ENCODE measurements around the gene MOSMO. TPM values are rescaled to one million over a fixed set of nuclear protein-coding genes. Genes with fewer than 3 reads are reported as not detected.
"Not testable (repeated sequence)": the region's sequence is repeated elsewhere in the genome, so short reads cannot be mapped to it uniquely, and the experiment has no call there.

The MOSMO gene
- total RNA-seq, 1 donor = 3.8 TPM

GRCh38 chr16:22014271-22014873 is 6.5 kb downstream of the MOSMO start:
- Histone ChIP-seq H3K9me3 (ENCODE audit: low read depth, low read length) (no peaks in the 10 kb centered on the region), H3K4me3 (ENCODE audit: low read length) (no peak overlapping the region), H3K27me3 (ENCODE audit: insufficient read depth, low read length) (no peaks in the 10 kb centered on the region), H3K4me1 (ENCODE audit: insufficient read depth, low read length) (peaks cover 3% of the 10 kb centered on the region)

- Histone ChIP-seq H3K4me1 (ENCODE audit: insufficient read depth, low read length) (no peaks in the 10 kb centered on the region), H3K4me3 (ENCODE audit: low read length) (no peak overlapping the region), H3K9me3 (ENCODE audit: low read depth, low read length) (no peaks in the 10 kb centered on the region), H3K27me3 (ENCODE audit: insufficient read depth, low read length) (no peaks in the 10 kb centered on the region)
These were observed 9.0 kb downstream of the MOSMO start for GRCh38 chr16:22016927-22017326.

- Histone ChIP-seq H3K9me3 (ENCODE audit: low read depth, low read length) (no peaks in the 10 kb centered on the region), H3K27me3 (ENCODE audit: insufficient read depth, low read length) (no peaks in the 10 kb centered on the region), H3K4me1 (ENCODE audit: insufficient read depth, low read length) (no peaks in the 10 kb centered on the region), H3K4me3 (ENCODE audit: low read length) (no peak overlapping the region)
These were observed 10.6 kb downstream of the MOSMO start for GRCh38 chr16:22018559-22018958.

- Histone ChIP-seq H3K9me3 (ENCODE audit: low read depth, low read length) (no peaks in the 10 kb centered on the region), H3K27me3 (ENCODE audit: insufficient read depth, low read length) (no peaks in the 10 kb centered on the region), H3K4me1 (ENCODE audit: insufficient read depth, low read length) (no peaks in the 10 kb centered on the region)
These were observed 14.2 kb downstream of the MOSMO start for GRCh38 chr16:22022151-22022550.

GRCh38 chr16:22023505-22023904 is 15.6 kb downstream of the MOSMO start:
- H3K4me1 ChIP-seq (ENCODE audit: insufficient read depth, low read length) = no peaks in the 10 kb centered on the region
- no peaks in the 10 kb centered on the region for H3K27me3 ChIP-seq (ENCODE audit: insufficient read depth, low read length)
- no peak overlapping the region for H3K4me3 ChIP-seq (ENCODE audit: low read length)
- H3K9me3 ChIP-seq (ENCODE audit: low read depth, low read length) = no peaks in the 10 kb centered on the region

More at GRCh38 chr16:22022151-22022550, 14.2 kb downstream of the MOSMO start:
- H3K4me3 ChIP-seq (ENCODE audit: low read length) = no peak overlapping the region

- H3K27me3 ChIP-seq (ENCODE audit: insufficient read depth, low read length); H3K9me3 ChIP-seq (ENCODE audit: low read depth, low read length); H3K4me1 ChIP-seq (ENCODE audit: insufficient read depth, low read length); H3K4me3 ChIP-seq (ENCODE audit: low read length): not testable (repeated sequence)
These were observed 16.9 kb downstream of the MOSMO start for GRCh38 chr16:22024785-22025184.

GRCh38 chr16:22027633-22028032 is 19.7 kb downstream of the MOSMO start:
- Histone ChIP-seq H3K27me3 (ENCODE audit: insufficient read depth, low read length) (no peaks in the 10 kb centered on the region), H3K4me3 (ENCODE audit: low read length) (no peak overlapping the region), H3K9me3 (ENCODE audit: low read depth, low read length) (peaks cover 5% of the 10 kb centered on the region), H3K4me1 (ENCODE audit: insufficient read depth, low read length) (no peaks in the 10 kb centered on the region)

- H3K27me3 ChIP-seq (ENCODE audit: insufficient read depth, low read length) = no peaks in the 10 kb centered on the region
- peaks cover 1% of the 10 kb centered on the region for H3K4me1 ChIP-seq (ENCODE audit: insufficient read depth, low read length)
- peaks cover 5% of the 10 kb centered on the region for H3K9me3 ChIP-seq (ENCODE audit: low read depth, low read length)
- H3K4me3 ChIP-seq (ENCODE audit: low read length) = no peak overlapping the region
These were observed 21.7 kb downstream of the MOSMO start for GRCh38 chr16:22029632-22030031.

GRCh38 chr16:22030087-22030812 is 22.3 kb downstream of the MOSMO start:
- Histone ChIP-seq H3K4me1 (ENCODE audit: insufficient read depth, low read length) (peaks cover 7% of the 10 kb centered on the region), H3K27me3 (ENCODE audit: insufficient read depth, low read length) (no peaks in the 10 kb centered on the region), H3K4me3 (ENCODE audit: low read length) (no peak overlapping the region), H3K9me3 (ENCODE audit: low read depth, low read length) (peaks cover 5% of the 10 kb centered on the region)

GRCh38 chr16:22031483-22032083 is 23.7 kb downstream of the MOSMO start:
- Histone ChIP-seq H3K9me3 (ENCODE audit: low read depth, low read length) (peaks cover 5% of the 10 kb centered on the region), H3K27me3 (ENCODE audit: insufficient read depth, low read length) (no peaks in the 10 kb centered on the region), H3K4me1 (ENCODE audit: insufficient read depth, low read length) (peaks cover 9% of the 10 kb centered on the region), H3K4me3 (ENCODE audit: low read length) (no peak overlapping the region)

GRCh38 chr16:22034503-22034902 is 26.6 kb downstream of the MOSMO start:
- Histone ChIP-seq H3K9me3 (ENCODE audit: low read depth, low read length) (peaks cover 5% of the 10 kb centered on the region), H3K4me1 (ENCODE audit: insufficient read depth, low read length) (peaks cover 9% of the 10 kb centered on the region), H3K27me3 (ENCODE audit: insufficient read depth, low read length) (no peaks in the 10 kb centered on the region), H3K4me3 (ENCODE audit: low read length) (no peak overlapping the region)

- Histone ChIP-seq H3K9me3 (ENCODE audit: low read depth, low read length) (peaks cover 5% of the 10 kb centered on the region), H3K27me3 (ENCODE audit: insufficient read depth, low read length) (no peaks in the 10 kb centered on the region), H3K4me3 (ENCODE audit: low read length) (no peak overlapping the region), H3K4me1 (ENCODE audit: insufficient read depth, low read length) (peaks cover 9% of the 10 kb centered on the region)
These were observed 27.2 kb downstream of the MOSMO start for GRCh38 chr16:22035153-22035552.

GRCh38 chr16:22043882-22044281 is 36.0 kb downstream of the MOSMO start:
- not testable (repeated sequence) for H3K4me3 ChIP-seq (ENCODE audit: low read length); H3K4me1 ChIP-seq (ENCODE audit: insufficient read depth, low read length); H3K9me3 ChIP-seq (ENCODE audit: low read depth, low read length); H3K27me3 ChIP-seq (ENCODE audit: insufficient read depth, low read length)

- not testable (repeated sequence) for H3K4me1 ChIP-seq (ENCODE audit: insufficient read depth, low read length); H3K27me3 ChIP-seq (ENCODE audit: insufficient read depth, low read length); H3K4me3 ChIP-seq (ENCODE audit: low read length); H3K9me3 ChIP-seq (ENCODE audit: low read depth, low read length)
These were observed 38.0 kb downstream of the MOSMO start for GRCh38 chr16:22045888-22046287.

- Histone ChIP-seq H3K4me3 (ENCODE audit: low read length) (no peak overlapping the region), H3K4me1 (ENCODE audit: insufficient read depth, low read length) (no peaks in the 10 kb centered on the region), H3K27me3 (ENCODE audit: insufficient read depth, low read length) (no peaks in the 10 kb centered on the region), H3K9me3 (ENCODE audit: low read depth, low read length) (no peaks in the 10 kb centered on the region)
These were observed 43.1 kb downstream of the MOSMO start for GRCh38 chr16:22050963-22051362.

GRCh38 chr16:22052980-22053379 is 45.1 kb downstream of the MOSMO start:
- no peaks in the 10 kb centered on the region for H3K9me3 ChIP-seq (ENCODE audit: low read depth, low read length)
- no peak overlapping the region for H3K4me3 ChIP-seq (ENCODE audit: low read length)
- H3K4me1 ChIP-seq (ENCODE audit: insufficient read depth, low read length) = no peaks in the 10 kb centered on the region
- no peaks in the 10 kb centered on the region for H3K27me3 ChIP-seq (ENCODE audit: insufficient read depth, low read length)

Data from mononuclear cell (primary cell).